Measurements from ENCODE around the gene ZFAND2A. TPM values are rescaled to one million over a fixed set of nuclear protein-coding genes. Genes with fewer than 3 reads are reported as not detected.

The ZFAND2A gene
- total and polyA plus RNA-seq, 2 donors (not counting 3 experiments of a cell fraction or from before 2014, with no cell fraction given) = 31.8 to 40.6 TPM

- Histone ChIP-seq H3K4me1 (ENCODE audit: control insufficient read depth, extremely low read depth, insufficient read depth, low read length) (peaks cover 21% of the 10 kb centered on the region), H2AFZ (ENCODE audit: low read depth, low read length) (peak overlapping the region; percentile 96), H3K27me3 (ENCODE audit: control insufficient read depth in 2 of 2, insufficient read depth in 2 of 2, low read length in 2 of 2) (peaks cover 0 to 3% of the 10 kb centered on the region in 2 experiments), H3K79me2 (ENCODE audit: control insufficient read depth, insufficient read depth, low read length) (no peaks in the 10 kb centered on the region), H3K9me3 (replicated peaks; ENCODE audit: control insufficient read depth, insufficient read depth, low read length) (no peaks in the 10 kb centered on the region), H3K4me3 (replicated peaks in 1 of 3; ENCODE audit: insufficient read depth in 1 of 3, low read depth in 1 of 3, low read length in 3 of 3) (no peak overlapping the region), H3K4me2 (ENCODE audit: insufficient read depth, low read length) (no peak overlapping the region), H3K9me1 (replicated peaks; ENCODE audit: control insufficient read depth, extremely low read depth, insufficient read depth, low read length) (no peaks in the 10 kb centered on the region), H3K27ac (ENCODE audit: insufficient read depth, low read depth, low read length) (no peak overlapping the region), H3K9ac (replicated peaks; ENCODE audit: extremely low read depth, insufficient read depth, low read length) (no peak overlapping the region), H4K20me1 (replicated peaks; ENCODE audit: control insufficient read depth, extremely low read depth, insufficient read depth, low read length) (no peaks in the 10 kb centered on the region), H3K36me3 (ENCODE audit: control insufficient read depth in 2 of 2, extremely low read depth in 1 of 2, insufficient read depth in 2 of 2, low read length in 2 of 2) (no peaks in the 10 kb centered on the region)
- ChIA-PET POLR2A (no interaction called here), CTCF (interaction anchor here (1.2 kb wide), 1 partner anchor 131 kb away, joined by 3 read pairs; no protein-coding TSS in a partner anchor)
- no peak for FAIRE-seq
- dilution Hi-C loops (cut with MboI; ENCODE audit: extremely low pct_ligation_motif_present, low sequenced_read_pairs) (no loop called here), intact Hi-C loops (cut with micrococcal nuclease) (no loop called here)
- BruUV-seq (replicated peaks) = no TSS peak
- TF ChIP-seq JUN (IDR thresholded peaks at IDR 0.05; ENCODE audit: borderline replicate concordance, insufficient read depth, insufficient read length, low read depth) (no peak), POLR2AphosphoS5 (IDR thresholded peaks at IDR 0.05; ENCODE audit: insufficient read depth, low read depth, low read length) (no peak), MYC (IDR thresholded peaks at IDR 0.05; ENCODE audit: low read depth, low read length) (no peak), GATA2 (IDR thresholded peaks at IDR 0.05; ENCODE audit: insufficient read depth, insufficient read length, low read depth, low read length) (no peak), POLR2A (IDR thresholded peaks at IDR 0.05; ENCODE audit: low read depth, low read length) (no peak), CTCF (IDR thresholded peaks at IDR 0.05; ENCODE audit: extremely low read depth in 1 of 2, insufficient read depth in 1 of 2, low read depth in 1 of 2, low read length in 2 of 2) (no peak)
- TF ChIP-seq, protein P1, sequence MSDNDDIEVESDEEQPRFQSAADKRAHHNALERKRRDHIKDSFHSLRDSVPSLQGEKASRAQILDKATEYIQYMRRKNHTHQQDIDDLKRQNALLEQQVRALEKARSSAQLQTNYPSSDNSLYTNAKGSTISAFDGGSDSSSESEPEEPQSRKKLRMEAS (IDR thresholded peaks at IDR 0.05; ENCODE audit: insufficient read depth, insufficient read length) = no peak
- no peak for DNase-seq (ENCODE audit: low read depth, low spot score)
These were observed 21.0 kb upstream of the ZFAND2A start for GRCh38 chr7:1181031-1181430.
